HG02610 (cell line): Measurements from ENCODE around the gene PIH1D1.
A peak's percentile ranks its signal among the peaks of the same experiment; 100 is the strongest.
"Not testable (repeated sequence)": the region's sequence is repeated elsewhere in the genome, so short reads cannot be mapped to it uniquely, and the experiment has no call there.

Experiments used
- ATAC-seq: cut with Tn5 transposase; IDR thresholded peaks from one replicate; pipeline ENCODE4 v1.9.1; 2021; ENCODE audit warnings: mild to moderate bottlenecking, moderate library complexity; ENCODE audit not compliant: unreplicated experiment

PIH1D1 gene

GRCh38 chr19:49481020-49481683 lies 29.5 kb upstream of the PIH1D1 start:
- no peak for ATAC-seq

- no peak for ATAC-seq
Measured at GRCh38 chr19:49479975-49480628, 28.5 kb upstream of the PIH1D1 start.

- no peak for ATAC-seq
Measured at GRCh38 chr19:49475995-49476880, 24.6 kb upstream of the PIH1D1 start.

- no peak for ATAC-seq
Measured at GRCh38 chr19:49475191-49475917, 23.7 kb upstream of the PIH1D1 start.

GRCh38 chr19:49474542-49474924 lies 22.9 kb upstream of the PIH1D1 start:
- no peak for ATAC-seq

- ATAC-seq = peak; percentile 33
Measured at GRCh38 chr19:49473868-49474541, 22.4 kb upstream of the PIH1D1 start, which contains the start of gene FLT3LG. Gene FLT3LG (plus strand): TSS chr19:49474215. CDS start chr19:49474640, 425 bp downstream.

- ATAC-seq = not testable (repeated sequence)
Measured at GRCh38 chr19:49473501-49473867, 21.9 kb upstream of the PIH1D1 start.

- no peak for ATAC-seq
Measured at GRCh38 chr19:49472936-49473335, 21.3 kb upstream of the PIH1D1 start.

- no peak for ATAC-seq
Measured at GRCh38 chr19:49470615-49470978, 19.0 kb upstream of the PIH1D1 start.

GRCh38 chr19:49469828-49470614 lies 18.4 kb upstream of the PIH1D1 start:
- ATAC-seq = peak; percentile 51

GRCh38 chr19:49468746-49469447 lies 17.3 kb upstream of the PIH1D1 start:
- peak; percentile 62 for ATAC-seq

- no peak for ATAC-seq
Measured at GRCh38 chr19:49468199-49468598, 16.6 kb upstream of the PIH1D1 start.

GRCh38 chr19:49465371-49465770 lies 13.8 kb upstream of the PIH1D1 start:
- ATAC-seq = no peak

- ATAC-seq = no peak
Measured at GRCh38 chr19:49463960-49464740, 12.5 kb upstream of the PIH1D1 start.

- no peak for ATAC-seq
Measured at GRCh38 chr19:49462492-49462891, 10.9 kb upstream of the PIH1D1 start.

GRCh38 chr19:49461656-49462055 lies 10.0 kb upstream of the PIH1D1 start:
- no peak for ATAC-seq

- ATAC-seq = not testable (repeated sequence)
Measured at GRCh38 chr19:49461130-49461529, 9.5 kb upstream of the PIH1D1 start.

- no peak for ATAC-seq
Measured at GRCh38 chr19:49459388-49459787, 7.8 kb upstream of the PIH1D1 start.
